Liver (tissue), 9 donors: Measurements from ENCODE around the gene SH3D19. TPM values are rescaled to one million over a fixed set of nuclear protein-coding genes. Genes with fewer than 3 reads are reported as not detected.

ENCODE experiments used
- DNase-seq: peaks from one replicate; pipeline ENCODE4 v3.0.0-alpha.2; 2017; ENCODE audit warnings: low spot score
- H3K27ac ChIP-seq, 2 donors: one replicate each; pipeline ENCODE4 v1.7.0; 2013; ENCODE audit warnings: inconsistent platforms in 2 of 2, low read length in 2 of 2, control low read depth in 1 of 2, low read depth in 1 of 2, mild to moderate bottlenecking in 1 of 2
- H3K27me3 ChIP-seq, 4 donors: one replicate each; pipeline versions ENCODE4 v1.6.1 to v1.7.0; 2013; ENCODE audit warnings: low read length in 3 of 4, inconsistent platforms in 1 of 4, mild to moderate bottlenecking in 1 of 4, moderate library complexity in 1 of 4; ENCODE audit not compliant: control insufficient read depth in 4 of 4, insufficient read depth in 4 of 4
- H3K36me3 ChIP-seq, 4 donors: one replicate each; pipeline versions ENCODE4 v1.6.1 to v1.7.0; 2013; ENCODE audit warnings: low read length in 3 of 4, mild to moderate bottlenecking in 3 of 4, low read depth in 1 of 4, moderate library complexity in 1 of 4; ENCODE audit not compliant: control insufficient read depth in 4 of 4, insufficient read depth in 3 of 4
- H3K4me1 ChIP-seq, 4 donors: one replicate each; pipeline versions ENCODE4 v1.6.1 to v1.7.0; 2013; ENCODE audit warnings: low read length in 3 of 4, mild to moderate bottlenecking in 3 of 4, moderate library complexity in 1 of 4; ENCODE audit not compliant: control insufficient read depth in 4 of 4, insufficient read depth in 4 of 4
- H3K4me3 ChIP-seq, 3 donors: one replicate each; pipeline versions ENCODE4 v1.6.1 to v1.7.0; 2013; ENCODE audit warnings: low read length in 3 of 3, control low read depth in 1 of 3, low read depth in 1 of 3, mild to moderate bottlenecking in 1 of 3
- H3K9ac ChIP-seq, 2 donors: one replicate each; pipeline ENCODE4 v1.7.0; 2013; ENCODE audit warnings: low read length in 2 of 2, mild to moderate bottlenecking in 2 of 2, moderate library complexity in 2 of 2, control low read depth in 1 of 2, low read depth in 1 of 2
- H3K9me3 ChIP-seq, 4 donors: one replicate each; pipeline versions ENCODE4 v1.6.1 to v1.7.0; 2013; ENCODE audit warnings: low read length in 3 of 4; ENCODE audit not compliant: control insufficient read depth in 4 of 4
- ATF3 ChIP-seq: IDR thresholded peaks from 2 replicates; pipeline ENCODE4 v1.6.1; 2016; ENCODE audit warnings: antibody characterized with exemption
- CTCF ChIP-seq: fragments of 150-350 bp; IDR thresholded peaks from 2 replicates; pipeline ENCODE4 v1.5.1; 2017; ENCODE audit warnings: improper control_type of control experiment, low read depth, low read length; ENCODE audit not compliant: missing input control
- EGR1 ChIP-seq, 2 donors: IDR thresholded peaks; 2 replicates each; pipeline ENCODE4 v1.6.1; 2016 to 2018; ENCODE audit warnings: antibody characterized with exemption in 2 of 2, low read depth in 2 of 2
- FOXA1 ChIP-seq: IDR thresholded peaks from 2 replicates; pipeline ENCODE4 v1.6.1; 2016; ENCODE audit warnings: antibody characterized with exemption
- FOXA2 ChIP-seq: IDR thresholded peaks from 2 replicates; pipeline ENCODE4 v1.6.1; 2016; ENCODE audit warnings: antibody characterized with exemption
- GABPA ChIP-seq, 2 donors: IDR thresholded peaks in 1 of 2; conservative IDR thresholded peaks in 1 of 2; 2 replicates each; pipeline ENCODE4 v1.6.1; 2016; ENCODE audit warnings: antibody characterized with exemption in 2 of 2, mild to moderate bottlenecking in 1 of 2, moderate library complexity in 1 of 2
- HNF4A ChIP-seq, 2 donors: conservative IDR thresholded peaks; 2 replicates each; pipeline ENCODE4 v1.6.1; 2016; ENCODE audit warnings: antibody characterized with exemption in 2 of 2, mild to moderate bottlenecking in 2 of 2
- HNF4G ChIP-seq: IDR thresholded peaks from 2 replicates; pipeline ENCODE4 v1.6.1; 2016; ENCODE audit warnings: antibody characterized with exemption
- JUND ChIP-seq, 2 donors: IDR thresholded peaks; 2 replicates each; pipeline ENCODE4 v1.6.1; 2016; ENCODE audit warnings: antibody characterized with exemption in 2 of 2
- MAX ChIP-seq: IDR thresholded peaks from 2 replicates; pipeline ENCODE4 v1.6.1; 2016; ENCODE audit warnings: antibody characterized with exemption
- NR2F2 ChIP-seq: IDR thresholded peaks from 2 replicates; pipeline ENCODE4 v1.6.1; 2016; ENCODE audit warnings: antibody characterized with exemption
- RAD21 ChIP-seq, 2 donors: IDR thresholded peaks; 2 replicates each; pipeline ENCODE4 v1.6.1; 2016; ENCODE audit warnings: antibody characterized with exemption in 2 of 2, mild to moderate bottlenecking in 2 of 2
- REST ChIP-seq: IDR thresholded peaks from 2 replicates; pipeline ENCODE4 v1.6.1; 2016; ENCODE audit warnings: antibody characterized with exemption, mild to moderate bottlenecking
- SP1 ChIP-seq: IDR thresholded peaks from 2 replicates; pipeline ENCODE4 v1.6.1; 2018; ENCODE audit warnings: antibody characterized with exemption, mild to moderate bottlenecking
- TAF1 ChIP-seq: conservative IDR thresholded peaks from 2 replicates; pipeline ENCODE4 v1.6.1; 2016; ENCODE audit warnings: antibody characterized with exemption, mild to moderate bottlenecking
- YY1 ChIP-seq: IDR thresholded peaks from 2 replicates; pipeline ENCODE4 v1.6.1; 2016; ENCODE audit warnings: antibody characterized with exemption, mild to moderate bottlenecking
- ZBTB33 ChIP-seq: IDR thresholded peaks from 2 replicates; pipeline ENCODE4 v1.6.1; 2016; ENCODE audit warnings: antibody characterized with exemption
- WGBS: extraction: QIAGEN DNeasy Blood & Tissue Kit; methylation state at CpG from one replicate; pipeline ENCODE4 v1.1.7; 2013; 5-methylcytosine and 5-hydroxymethylcytosine counted together
- polyA plus RNA-seq, 2 donors: library from polyadenylated mRNA; stranded (reverse) in 1 of 2; unstranded in 1 of 2; fragments of 200-250 nt in 1 of 2; fragments of >200 nt in 1 of 2; fragmentation: Nextera tagmentation in 1 of 2; extraction: Ambion mirVana in 1 of 2; gene quantifications; one replicate each; pipeline versions ENCODE4 v1.2.1 to v1.2.3, GENCODE V29; 2013 to 2015
- total RNA-seq, 2 donors: library from RNA; depleted of rRNA; stranded (reverse); fragments of >200 nt; gene quantifications; one replicate each; pipeline ENCODE4 v1.2.3, GENCODE V29; 2014
- donor health status: healthy.
- donor health status: healthy.
- donor health status: healthy.
- donor health status: healthy.
- donor health status: healthy.

The SH3D19 gene
- total and polyA plus RNA-seq, 4 donors = 11.0 to 22.2 (median 17.1) TPM

GRCh38 chr4:151176685-151177084, 148.7 kb downstream of the SH3D19 start (continued):
- no peak for TF ChIP-seq ZBTB33

GRCh38 chr4:151175754-151176631, 149.4 kb downstream of the SH3D19 start:
- peaks cover 4 to 32% (median 26%) of the 10 kb centered on the region in 4 donors for H3K36me3 ChIP-seq
- no peaks in the 10 kb centered on the region for H3K9me3 ChIP-seq
- H3K4me1 ChIP-seq = no peaks in the 10 kb centered on the region
- H3K27ac ChIP-seq = no peak overlapping the region
- H3K4me3 ChIP-seq = no peak overlapping the region
- WGBS = 95% methylated on average over 8 of the region's 8 CpGs
- no peak overlapping the region for H3K9ac ChIP-seq
- no peaks in the 10 kb centered on the region for H3K27me3 ChIP-seq
- TF ChIP-seq ZBTB33 (no peak), NR2F2 (no peak)
- DNase-seq = no peak

GRCh38 chr4:151175233-151175632, 150.2 kb downstream of the SH3D19 start:
- WGBS = 89% methylated on average over 7 of the region's 7 CpGs
- H3K9me3 ChIP-seq = no peaks in the 10 kb centered on the region
- H3K36me3 ChIP-seq = peaks cover 4 to 32% (median 26%) of the 10 kb centered on the region in 4 donors
- H3K4me3 ChIP-seq = no peak overlapping the region
- H3K27me3 ChIP-seq = no peaks in the 10 kb centered on the region
- no peak overlapping the region for H3K27ac ChIP-seq
- H3K4me1 ChIP-seq = no peaks in the 10 kb centered on the region
- no peak for TF ChIP-seq FOXA1
- no peak for TF ChIP-seq JUND (IDR thresholded peaks at IDR 0.05)
- TF ChIP-seq ATF3 = no peak
- TF ChIP-seq EGR1 (IDR thresholded peaks at IDR 0.05; ENCODE audit: low read depth in 2 of 2) = no peak
- no peak for TF ChIP-seq HNF4G
- no peak for TF ChIP-seq REST
- no peak for TF ChIP-seq MAX
- no peak for TF ChIP-seq GABPA (IDR thresholded peaks at IDR 0.05 in 1 of 2, conservative IDR thresholded peaks at IDR 0.05 in 1 of 2)
- TF ChIP-seq RAD21 (IDR thresholded peaks at IDR 0.05) = no peak
- TF ChIP-seq SP1 = no peak
- TF ChIP-seq YY1 = no peak
- no peak for TF ChIP-seq NR2F2
- TF ChIP-seq ZBTB33 = no peak
- TF ChIP-seq CTCF = no peak
- TF ChIP-seq FOXA2 = no peak
- no peak for TF ChIP-seq HNF4A (conservative IDR thresholded peaks at IDR 0.05)
- TF ChIP-seq TAF1 = no peak
- no peak for DNase-seq
- H3K9ac ChIP-seq = no peak overlapping the region
